Heart right ventricle (tissue), 16 donors: ENCODE data around the gene CORIN. TPM values are rescaled to one million over a fixed set of nuclear protein-coding genes. Genes with fewer than 3 reads are reported as not detected.

Experiments used
- ATAC-seq, 8 donors: fragments of 200-7000 bp; cut with Tn5 transposase; one replicate each; pipeline ENCODE4 v1.9.1; 2020; ENCODE audit warnings: mild to moderate bottlenecking in 8 of 8, moderate library complexity in 8 of 8, moderate number of reproducible peaks in 1 of 8
- DNase-seq, 2 donors: peaks; one replicate each; pipeline ENCODE4 v3.0.0-alpha.2; 2020
- H3K27ac ChIP-seq, 10 donors: fragments of 200-600 bp; sonication (generic) in 2 of 10; one replicate each; pipeline versions ENCODE4 v1.5.0 to v1.8.0; 2020 to 2022; ENCODE audit warnings: mild to moderate bottlenecking in 3 of 10
- H3K27me3 ChIP-seq, 7 donors: fragments of 200-600 bp; one replicate each; pipeline ENCODE4 v1.8.0; 2021 to 2022; ENCODE audit warnings: mild to moderate bottlenecking in 2 of 7
- H3K36me3 ChIP-seq, 9 donors: fragments of 200-600 bp; sonication (generic) in 1 of 9; one replicate each; pipeline versions ENCODE4 v1.5.0 to v1.8.0; 2020 to 2022; ENCODE audit warnings: mild to moderate bottlenecking in 2 of 9
- H3K4me1 ChIP-seq, 9 donors: fragments of 200-600 bp; sonication (generic) in 1 of 9; one replicate each; pipeline versions ENCODE4 v1.5.0 to v1.8.0; 2020 to 2022; ENCODE audit warnings: mild to moderate bottlenecking in 4 of 9
- H3K4me3 ChIP-seq, 10 donors: fragments of 200-600 bp; sonication (generic) in 2 of 10; one replicate each; pipeline versions ENCODE4 v1.5.0 to v1.8.0; 2020 to 2022; ENCODE audit warnings: mild to moderate bottlenecking in 7 of 10, moderate library complexity in 2 of 10
- H3K9me3 ChIP-seq, 11 donors: fragments of 200-600 bp in 10 of 11; sonication (generic) in 2 of 11; one replicate each; pipeline versions ENCODE4 v1.5.0 to v1.8.0; 2013 to 2022; ENCODE audit warnings: mild to moderate bottlenecking in 2 of 11, control low read depth in 1 of 11, moderate library complexity in 1 of 11
- CTCF ChIP-seq, 9 donors: fragments of 200-600 bp; sonication (generic) in 2 of 9; IDR thresholded peaks; one replicate each; pipeline versions ENCODE4 v1.5.0 to v1.8.0; 2021 to 2022; ENCODE audit warnings: antibody characterized with exemption in 9 of 9, mild to moderate bottlenecking in 5 of 9, moderate library complexity in 1 of 9
- WGBS, 2 donors: extraction: QIAGEN DNeasy Blood & Tissue Kit; methylation state at CpG; one replicate each; pipeline ENCODE4 v1.1.7; 2013; ENCODE audit warnings: inconsistent platforms in 1 of 2; 5-methylcytosine and 5-hydroxymethylcytosine counted together
- intact Hi-C, 10 donors: fragments of 100-400 bp; cut with DNase I; formaldehyde crosslinking; loops; one replicate each; pipeline versions ENCODE4 v1.11.1 to v1.14.2; 2022
- polyA plus RNA-seq, 2 donors: library from polyadenylated mRNA; stranded (reverse); fragments of 200-250 nt; gene quantifications; one replicate each; pipeline ENCODE4 v1.2.3, GENCODE V29; 2013
- total RNA-seq, 10 donors: library from RNA; stranded (reverse); fragmentation: NEBNext Ultra II Directional in 3 of 10; extraction: Animal tissue kit (Norgen Biotek cat#: 25700) in 3 of 10; gene quantifications; one replicate each; pipeline versions ENCODE4 v1.2.1 to v1.2.4, GENCODE V29; 2021 to 2023
- donor health status: Arrhythmogenic right ventricular cardiomyopathy.
- donor health status: ischemic (EF 13 %, LVEDD 7.1; RV severe dilation, severe dysfunction).
- donor health status: healthy with polysubstance abuse.
- donor health status: DM: no; HTN: yes; CAD: no.
- donor health status: DM: no; HTN: no; CAD: no.
- donor health status: ischemic (EF 25% LVEDD 6.9; RV normal size, moderate dysfunction).
- donor health status: ischemic (EF 25% LVEDD 5.7; RV mildly dilated, moderate dysfunction).
- donor health status: healthy.
- donor health status: DM: yes; HTN: yes; CAD: no.
- donor health status: Ischemic cardiomyopathy.
- donor health status: ischemic (EF 35%, LVEDD 5.7; RV mildly dilated, moderate dysfunction).
- donor health status: nonischemic (EF 11% LVEDD 7.7; RV severe dilation, severe dysfunction).
- donor health status: DM: yes; HTN: yes; CAD: no.
- donor health status: PGD.
- donor health status: ischemic (EF 29% LVEDD 5.4; RV normal size, mild dysfunction).
- donor health status: nonischemic (EF 23%, LVEDD 6.1; RV moderate dilation, normal function).

The CORIN gene
- total and polyA plus RNA-seq, 12 donors: 8.4 to 159 (median 70.2) TPM

- peaks cover 0 to 25% (median 5%) of the 10 kb centered on the region in 11 donors for H3K9me3 ChIP-seq
- ATAC-seq: peak in 1 of 8 donors; percentile 43
- H3K4me1 ChIP-seq: peaks cover 0 to 13% (median 10%) of the 10 kb centered on the region in 9 donors
- H3K36me3 ChIP-seq: no peaks in the 10 kb centered on the region
- 34 to 43% methylated on average over 2 of the region's 2 CpGs for WGBS, 2 donors
- no peaks in the 10 kb centered on the region for H3K27me3 ChIP-seq
- intact Hi-C loops: no loop called here
- DNase-seq: no peak
- TF ChIP-seq CTCF (IDR thresholded peaks at IDR 0.05): no peak
- H3K4me3 ChIP-seq: no peak overlapping the region
- H3K27ac ChIP-seq: peak overlapping the region in 7 of 10 donors; percentile 14 to 57 (median 32)
Observed at GRCh38 chr4:47744253-47744652, 93.6 kb downstream of the CORIN start.

- H3K27me3 ChIP-seq: no peaks in the 10 kb centered on the region
- no peaks in the 10 kb centered on the region for H3K36me3 ChIP-seq
- H3K4me3 ChIP-seq: no peak overlapping the region
- H3K9me3 ChIP-seq: peaks cover 0 to 41% (median 9%) of the 10 kb centered on the region in 11 donors
- H3K27ac ChIP-seq: no peak overlapping the region
- peaks cover 0 to 18% (median 6%) of the 10 kb centered on the region in 9 donors for H3K4me1 ChIP-seq
- TF ChIP-seq CTCF (IDR thresholded peaks at IDR 0.05): no peak
- DNase-seq (no peak), ATAC-seq (no peak)
- intact Hi-C loops: no loop called here
Observed at GRCh38 chr4:47741200-47741599, 96.7 kb downstream of the CORIN start.

- no peaks in the 10 kb centered on the region for H3K27me3 ChIP-seq
- TF ChIP-seq CTCF (IDR thresholded peaks at IDR 0.05): no peak
- H3K9me3 ChIP-seq: peaks cover 0 to 33% (median 9%) of the 10 kb centered on the region in 11 donors
- no peaks in the 10 kb centered on the region for H3K36me3 ChIP-seq
- DNase-seq (no peak), ATAC-seq (peak in 2 of 8 donors; percentile 20 to 29)
- H3K4me3 ChIP-seq: no peak overlapping the region
- H3K27ac ChIP-seq: peak overlapping the region in 1 of 10 donors; percentile 20
- peaks cover 0 to 19% (median 0%) of the 10 kb centered on the region in 9 donors for H3K4me1 ChIP-seq
- intact Hi-C loops: no loop called here
- 42 to 43% methylated on average over 1 of the region's 1 CpG for WGBS, 2 donors
Observed at GRCh38 chr4:47737326-47737725, 100.5 kb downstream of the CORIN start.

GRCh38 chr4:47736555-47736954 is 101.3 kb downstream of the CORIN start:
- Histone ChIP-seq H3K4me1 (peaks cover 0 to 19% (median 0%) of the 10 kb centered on the region in 9 donors), H3K9me3 (peaks cover 0 to 33% (median 9%) of the 10 kb centered on the region in 11 donors), H3K27me3 (no peaks in the 10 kb centered on the region), H3K4me3 (no peak overlapping the region), H3K27ac (peak overlapping the region in 3 of 10 donors; percentile 16 to 31 (median 20)), H3K36me3 (no peaks in the 10 kb centered on the region)
- WGBS, 2 donors: 27 to 41% methylated on average over 2 of the region's 2 CpGs
- ATAC-seq (peak in 6 of 8 donors; percentile 23 to 92 (median 58)), DNase-seq (no peak)
- intact Hi-C loops: no loop called here
- TF ChIP-seq CTCF (IDR thresholded peaks at IDR 0.05): no peak
